HG02588 (cell line): Measurements from ENCODE around the gene KIAA1671.

ENCODE experiments used
- ATAC-seq: cut with Tn5 transposase; IDR thresholded peaks from one replicate; pipeline ENCODE4 v1.9.1; 2021; ENCODE audit warnings: mild to moderate bottlenecking, moderate library complexity; ENCODE audit not compliant: unreplicated experiment

Gene KIAA1671

GRCh38 chr22:25007444-25008106, 55.1 kb downstream of the KIAA1671 start:
- ATAC-seq, result no peak

DNA sequence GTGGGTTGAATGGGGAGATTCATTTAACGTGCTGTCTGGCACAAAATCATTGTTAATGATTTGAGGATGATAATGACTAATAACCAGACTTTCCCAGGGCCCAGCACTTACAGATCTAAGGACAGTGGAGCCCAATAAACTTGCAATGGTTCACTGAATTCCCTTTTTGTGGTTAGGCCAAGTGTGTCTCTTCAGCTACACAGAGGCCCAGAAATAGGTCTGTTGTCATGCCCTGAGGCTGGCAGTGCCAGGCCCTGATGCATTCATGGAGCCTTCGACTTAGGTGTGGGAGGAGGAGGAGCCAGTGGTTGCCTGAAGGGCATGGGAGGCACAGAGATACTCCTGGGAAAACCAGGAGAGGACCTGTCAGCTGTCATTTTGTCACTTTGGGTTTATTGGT, 56.1 kb downstream of the KIAA1671 start:
- ATAC-seq, result no peak

GRCh38 chr22:25012741-25013143, 60.2 kb downstream of the KIAA1671 start:
- no peak for ATAC-seq

DNA sequence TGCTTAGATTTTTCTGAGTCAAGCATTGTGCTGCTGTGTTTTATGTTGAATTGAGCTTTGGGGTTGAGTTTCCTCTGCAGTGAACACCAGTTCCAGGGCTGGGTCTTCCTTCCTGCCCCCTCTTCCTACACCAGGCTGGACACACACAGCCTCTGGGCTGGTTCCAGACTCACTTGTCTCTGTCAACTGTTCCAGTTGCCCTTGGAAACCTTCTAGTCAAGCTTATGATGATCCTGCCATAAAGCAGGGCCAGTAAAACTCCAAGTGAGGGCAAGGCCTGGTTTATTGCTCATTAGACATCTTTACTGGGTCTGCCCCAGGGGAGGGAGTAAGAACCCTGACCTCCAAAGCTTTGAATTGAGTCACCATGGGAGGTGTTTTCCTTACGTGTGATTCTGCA, 61.1 kb downstream of the KIAA1671 start:
- no peak for ATAC-seq

DNA sequence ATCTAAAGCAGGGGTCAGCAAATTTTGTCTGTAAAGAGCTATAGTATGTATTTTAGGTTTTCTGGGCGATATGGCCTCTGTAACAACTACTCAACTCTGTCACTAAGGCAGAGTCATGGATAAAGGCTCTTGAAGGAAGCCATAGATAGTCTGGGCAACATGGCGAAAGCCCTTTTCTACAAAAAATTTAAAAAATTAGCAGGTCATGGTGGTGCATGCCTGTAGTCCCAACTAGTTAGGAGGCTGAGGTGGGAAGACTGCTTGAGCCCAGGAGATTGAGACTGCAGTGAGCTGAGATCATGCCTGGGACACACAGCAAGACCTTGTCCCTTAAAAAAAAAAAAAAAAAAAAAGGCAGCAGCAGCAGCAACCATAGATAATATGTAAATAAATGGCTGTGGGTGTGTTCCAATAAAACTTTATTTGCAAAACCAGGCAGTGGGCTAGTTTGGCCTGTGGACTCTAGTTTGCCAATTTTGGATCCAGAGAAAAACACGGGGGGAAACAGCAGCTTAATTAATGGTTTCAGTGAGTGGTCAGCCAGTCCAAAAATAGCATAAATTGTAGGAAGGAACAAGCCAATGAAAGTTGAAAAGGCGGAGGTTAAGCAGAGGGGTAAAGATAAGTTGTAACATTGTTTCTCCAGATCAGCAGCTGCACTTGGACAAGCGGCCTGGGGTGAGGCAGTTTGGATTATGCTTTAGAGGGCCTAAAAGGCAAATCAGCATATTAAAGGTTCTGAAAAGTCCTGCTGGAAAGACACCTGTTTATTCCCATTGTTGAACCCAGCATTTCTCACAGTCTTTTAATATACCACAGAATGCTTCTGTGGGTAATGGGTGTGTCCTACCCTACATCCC, 62.6 kb downstream of the KIAA1671 start:
- no peak for ATAC-seq

GRCh38 chr22:25016311-25016710, 63.8 kb downstream of the KIAA1671 start:
- ATAC-seq, result no peak

DNA sequence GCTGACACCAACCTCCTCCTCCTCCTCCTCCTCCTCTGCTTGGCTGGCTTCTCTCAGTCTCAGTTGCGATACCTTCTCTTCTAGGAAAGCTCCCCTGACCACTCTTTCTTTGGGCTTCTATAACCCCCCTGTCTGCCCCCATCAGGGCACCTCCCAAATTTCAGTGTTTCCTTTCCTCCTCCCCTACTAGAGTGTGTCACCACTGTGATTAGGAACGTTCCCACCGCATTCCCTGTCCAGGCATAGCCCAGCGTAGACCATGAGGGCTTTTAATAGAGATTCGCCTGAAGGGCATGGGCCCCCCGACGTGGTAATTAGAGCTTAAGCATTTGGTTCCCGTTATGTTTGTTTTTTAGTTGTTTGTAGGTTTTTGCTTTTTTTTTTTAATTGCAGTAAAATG, 65.5 kb downstream of the KIAA1671 start:
- ATAC-seq, result no peak

GRCh38 chr22:25019427-25020184, 67.1 kb downstream of the KIAA1671 start:
- no peak for ATAC-seq

DNA sequence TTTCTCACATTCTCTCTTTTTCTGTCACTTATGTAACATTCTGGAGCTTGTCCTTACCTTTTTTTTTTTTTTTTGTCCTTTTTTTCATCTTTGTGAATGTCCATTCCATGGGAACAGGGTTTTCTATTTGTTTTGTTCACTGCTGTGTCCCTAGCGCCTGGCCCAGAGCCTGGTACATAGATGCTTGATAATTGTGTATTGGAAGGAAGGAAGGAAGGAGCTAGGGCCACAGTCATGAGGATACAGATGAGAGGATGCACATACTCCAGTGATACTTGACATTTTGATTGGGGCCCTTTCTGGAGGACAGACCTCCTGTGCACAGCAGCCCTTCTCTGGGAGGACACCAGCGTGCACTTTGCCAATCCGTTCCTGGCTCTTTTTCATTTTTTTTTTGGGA, 68.9 kb downstream of the KIAA1671 start:
- ATAC-seq, result no peak

- ATAC-seq, result no peak
These were observed 69.6 kb downstream of the KIAA1671 start for GRCh38 chr22:25021976-25022711.

- ATAC-seq, result no peak
These were observed 71.4 kb downstream of the KIAA1671 start for GRCh38 chr22:25023879-25024278.

DNA sequence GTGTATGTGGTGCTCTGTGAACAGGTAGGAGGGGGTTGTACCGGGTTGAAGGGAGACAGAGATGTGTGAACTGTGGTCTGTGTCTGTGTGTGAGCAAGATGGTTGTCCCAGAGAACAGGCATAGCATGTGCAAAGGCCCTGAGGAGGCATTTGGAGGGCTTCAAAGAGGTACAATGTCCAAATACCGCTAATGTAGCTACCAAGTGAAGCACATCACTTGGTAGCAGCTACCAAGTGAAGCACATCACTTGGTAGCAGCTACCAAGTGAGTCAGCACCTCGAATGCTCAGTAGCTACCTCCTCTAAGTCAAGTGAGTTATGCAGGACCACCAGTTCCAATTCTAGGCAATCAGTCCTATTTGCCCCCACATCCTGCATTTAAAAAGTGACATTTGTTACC, 72.4 kb downstream of the KIAA1671 start:
- no peak for ATAC-seq

DNA sequence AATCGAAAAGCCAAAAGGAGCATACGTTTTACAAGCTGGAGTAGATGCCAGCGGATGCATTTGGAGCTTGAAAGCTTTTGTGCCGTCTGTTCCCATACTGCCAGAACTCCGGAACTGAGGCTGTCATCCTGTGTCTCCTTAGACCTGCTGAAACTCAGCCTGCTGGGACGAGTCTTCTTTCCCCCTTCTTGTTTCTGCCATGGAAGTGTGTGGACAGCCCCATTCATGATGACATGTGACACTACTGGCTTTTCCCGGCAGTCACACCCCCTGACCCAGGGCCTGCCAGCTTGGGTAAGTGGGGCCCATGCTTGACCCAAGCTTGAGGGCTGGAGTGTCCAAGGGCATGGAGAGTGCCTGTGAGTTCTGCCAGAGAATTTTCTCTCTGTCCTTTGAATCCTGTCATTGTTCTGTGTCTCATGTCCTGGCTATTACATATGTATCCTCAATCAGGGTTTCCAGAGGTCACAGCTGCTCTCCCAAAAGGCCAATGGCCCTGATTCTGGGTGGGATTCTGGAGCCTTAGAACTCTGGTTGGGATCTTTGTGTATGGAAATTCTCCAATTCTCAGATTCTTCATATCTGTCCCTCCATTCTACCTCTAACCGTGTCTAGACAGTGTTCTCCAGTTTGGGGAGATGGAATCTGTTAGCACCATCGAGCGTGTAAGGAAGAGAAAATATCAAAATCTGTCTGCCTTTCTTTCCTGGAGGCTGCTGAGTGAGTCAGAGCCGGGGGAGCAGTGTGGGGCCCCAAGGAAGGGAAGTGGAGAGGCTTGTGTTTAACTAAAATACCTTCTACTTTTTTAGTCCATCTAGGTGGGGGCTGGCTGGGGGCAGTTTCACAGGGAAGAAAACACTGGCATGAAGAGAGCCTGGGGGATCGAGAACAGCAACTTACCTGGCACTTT, 73.2 kb downstream of the KIAA1671 start:
- no peak for ATAC-seq

DNA sequence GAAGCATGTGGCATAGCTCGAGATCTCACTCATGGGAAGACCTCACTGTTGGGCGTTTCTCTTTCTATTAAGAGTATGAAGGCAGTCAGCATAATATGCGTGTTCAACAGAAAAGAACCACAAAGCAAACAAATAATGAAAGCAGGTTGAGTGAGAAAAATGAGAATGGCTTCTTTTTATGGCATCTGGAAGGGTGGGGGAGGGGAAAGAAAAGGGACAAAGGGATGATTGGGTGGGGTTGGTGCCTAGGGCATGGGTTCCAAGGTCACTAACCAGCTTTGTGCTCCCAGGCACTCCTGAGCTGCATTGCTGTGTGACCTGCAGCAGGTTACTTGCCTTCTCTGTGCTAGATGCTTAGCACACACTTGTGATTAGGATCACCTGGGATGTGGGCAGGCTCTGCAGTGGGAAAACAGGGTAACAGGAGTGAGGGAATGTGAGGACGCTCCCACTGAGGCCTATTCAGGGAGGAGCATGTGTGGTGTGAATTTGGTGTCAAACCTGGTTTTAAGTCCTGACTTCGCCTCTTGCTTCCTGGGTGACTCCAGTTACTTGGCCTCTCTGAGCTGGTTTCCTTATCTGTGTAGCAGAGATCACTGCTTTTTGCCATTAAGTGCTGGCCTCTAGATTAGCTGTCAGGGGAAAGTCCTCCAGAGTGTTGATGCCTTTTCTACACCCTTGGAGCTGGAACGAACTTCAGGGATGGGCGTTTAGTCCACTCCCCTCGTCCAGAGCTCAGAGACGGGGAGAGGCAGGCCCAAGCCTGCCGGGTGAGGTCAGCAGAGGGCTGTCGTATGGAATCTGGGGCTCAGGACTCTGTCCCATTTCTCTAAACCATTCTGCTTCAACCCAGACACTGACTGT, 74.8 kb downstream of the KIAA1671 start:
- ATAC-seq, result no peak

GRCh38 chr22:25027959-25028840, 75.7 kb downstream of the KIAA1671 start:
- ATAC-seq, result no peak

GRCh38 chr22:25028841-25029141, 76.3 kb downstream of the KIAA1671 start:
- ATAC-seq, result no peak

DNA sequence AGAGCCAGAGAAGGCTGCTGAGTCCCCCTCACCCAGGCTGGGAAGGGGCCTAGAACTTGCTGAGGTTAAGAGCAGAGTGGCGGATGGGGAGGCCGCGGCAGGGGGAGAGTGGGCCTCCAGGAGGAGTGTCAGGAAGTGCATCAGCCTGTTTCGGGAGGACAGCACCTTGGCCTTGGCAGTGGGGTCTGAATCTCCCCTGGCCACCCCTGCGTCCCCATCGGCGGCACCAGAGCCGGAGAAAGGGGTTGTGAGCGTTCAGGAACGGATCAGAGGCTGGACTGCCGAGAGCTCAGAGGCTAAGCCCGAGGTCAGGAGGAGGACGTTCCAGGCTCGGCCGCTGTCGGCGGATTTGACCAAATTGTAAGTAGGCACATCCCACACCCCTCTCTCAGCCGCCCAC, 76.7 kb downstream of the KIAA1671 start:
- ATAC-seq, result no peak

DNA sequence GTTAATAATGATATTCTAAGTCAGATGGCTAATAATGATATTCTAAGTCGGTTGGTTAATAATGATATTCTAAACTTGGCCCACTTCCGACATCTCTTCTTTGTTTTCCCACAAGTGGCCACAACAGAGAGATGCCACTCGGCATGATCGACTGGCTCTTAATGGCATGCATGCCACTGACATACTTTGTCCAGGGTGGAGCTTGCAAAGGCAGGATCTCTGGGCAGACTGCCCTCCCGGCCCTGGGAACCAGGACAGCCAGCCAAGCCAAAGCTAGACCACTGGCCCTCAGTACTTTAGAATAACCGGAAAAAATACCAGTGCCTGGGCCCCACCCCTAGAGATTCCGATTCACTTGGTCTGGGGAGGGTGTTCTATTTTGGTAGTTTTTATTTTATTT, 78.1 kb downstream of the KIAA1671 start:
- no peak for ATAC-seq
